HG02571 (cell line): ENCODE measurements around the gene MARVELD3.

Experiments used
- ATAC-seq: cut with Tn5 transposase; IDR thresholded peaks from one replicate; pipeline ENCODE4 v1.9.1; 2021; ENCODE audit warnings: mild to moderate bottlenecking, moderate library complexity; ENCODE audit not compliant: unreplicated experiment

MARVELD3 gene

DNA sequence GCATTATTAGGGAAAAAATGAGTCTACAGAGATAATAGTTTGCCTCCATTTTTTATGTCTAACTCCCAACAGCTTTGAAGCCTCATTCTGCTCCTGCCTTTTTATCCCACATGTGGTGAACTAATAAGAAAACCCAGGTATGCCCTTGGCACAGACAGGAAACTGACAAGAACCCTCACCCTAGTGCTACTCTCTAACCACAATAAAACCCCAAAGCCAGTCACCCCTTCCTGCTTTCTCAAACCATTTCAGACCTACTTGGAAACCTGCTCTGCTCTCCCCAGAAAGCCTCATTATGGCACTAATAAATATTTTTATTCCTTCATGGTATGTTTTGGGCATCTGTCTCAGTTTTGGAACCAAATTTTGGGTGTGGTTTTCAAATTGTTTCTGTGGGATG is 3.9 kb upstream of the MARVELD3 start:
- no peak for ATAC-seq

DNA sequence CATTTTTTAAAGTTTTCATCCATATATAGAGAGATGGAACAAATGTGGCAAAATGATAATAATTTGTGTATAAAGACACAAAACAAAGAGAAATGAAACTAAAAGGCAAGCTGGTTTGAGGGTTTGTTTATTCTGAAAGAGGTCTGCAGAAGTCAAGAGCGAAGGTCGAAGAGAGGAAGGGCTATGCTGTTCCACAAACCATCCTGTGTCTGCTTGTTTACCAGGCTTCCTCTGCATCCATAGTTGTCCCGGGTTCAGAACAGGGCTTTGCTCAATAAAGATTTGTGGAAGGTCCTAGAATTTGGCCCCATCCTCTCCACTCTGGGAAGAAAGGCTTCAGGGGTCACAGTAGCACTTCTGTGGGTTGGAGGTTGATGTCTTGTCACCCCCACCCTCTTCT is 2.4 kb upstream of the MARVELD3 start:
- ATAC-seq = no peak

DNA sequence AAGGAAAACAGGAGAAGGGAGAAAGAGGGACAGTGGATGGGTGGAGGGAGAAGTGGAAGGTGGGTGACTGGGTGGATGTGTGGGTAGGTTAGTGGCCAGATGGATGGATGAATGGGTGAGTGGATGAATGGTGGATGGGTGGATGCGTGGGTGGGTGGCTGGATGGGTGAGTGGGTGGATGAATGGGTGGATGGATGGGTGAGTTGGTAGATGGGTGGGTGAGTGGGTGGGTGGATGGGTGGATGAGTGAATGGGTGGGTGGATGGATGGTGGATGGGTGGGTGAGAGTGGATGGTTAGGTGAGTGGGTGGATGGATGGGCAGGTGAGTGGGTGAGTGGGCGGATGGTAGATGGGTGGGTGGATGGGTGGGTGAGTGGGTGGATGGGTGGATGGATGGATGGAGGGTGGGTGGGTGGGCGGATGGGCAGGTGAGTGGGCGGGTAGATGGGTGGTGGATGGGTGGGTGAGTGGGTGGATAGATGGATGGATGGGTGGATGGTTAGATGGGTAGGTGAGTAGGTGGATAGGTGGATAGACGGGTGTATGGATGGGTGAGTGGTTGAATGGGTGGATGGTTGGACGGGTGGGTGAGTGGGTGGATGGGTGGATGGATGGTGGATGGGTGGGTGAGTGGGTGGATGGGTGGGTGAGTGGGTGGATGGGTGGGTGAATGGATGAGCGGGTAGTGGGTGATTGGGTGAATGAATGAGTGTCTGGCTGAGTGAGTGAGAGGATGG is 702 bp upstream of the MARVELD3 start:
- ATAC-seq = no peak

- ATAC-seq = no peak
These were observed 852 bp downstream of the MARVELD3 start for GRCh38 chr16:71626858-71627213.

DNA sequence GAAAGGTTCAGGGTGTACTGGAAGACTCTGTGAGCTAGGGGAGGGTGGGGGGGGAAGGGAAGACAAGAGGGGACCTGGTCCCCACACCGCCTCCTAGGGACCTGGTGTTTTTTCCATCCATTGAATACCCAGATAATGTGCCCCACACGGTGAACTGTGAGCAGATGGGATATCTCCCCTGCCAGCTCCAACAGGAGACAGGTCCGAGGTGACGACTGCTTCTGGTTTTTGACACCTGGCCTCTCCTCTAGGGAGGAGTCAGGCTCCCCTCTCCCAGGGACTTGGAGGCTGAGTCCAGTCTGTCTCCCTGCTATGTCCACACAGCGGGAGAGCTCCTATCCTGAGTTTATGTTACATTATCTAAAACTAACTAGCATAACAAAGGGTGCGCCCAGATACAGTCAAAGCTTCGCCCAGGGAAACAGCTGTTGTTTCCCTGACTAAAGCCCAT is 1.8 kb downstream of the MARVELD3 start:
- no peak for ATAC-seq

GRCh38 chr16:71628810-71629209 is 2.8 kb downstream of the MARVELD3 start:
- ATAC-seq = no peak

- ATAC-seq = no peak
These were observed 3.5 kb downstream of the MARVELD3 start for GRCh38 chr16:71629278-71630016.

DNA sequence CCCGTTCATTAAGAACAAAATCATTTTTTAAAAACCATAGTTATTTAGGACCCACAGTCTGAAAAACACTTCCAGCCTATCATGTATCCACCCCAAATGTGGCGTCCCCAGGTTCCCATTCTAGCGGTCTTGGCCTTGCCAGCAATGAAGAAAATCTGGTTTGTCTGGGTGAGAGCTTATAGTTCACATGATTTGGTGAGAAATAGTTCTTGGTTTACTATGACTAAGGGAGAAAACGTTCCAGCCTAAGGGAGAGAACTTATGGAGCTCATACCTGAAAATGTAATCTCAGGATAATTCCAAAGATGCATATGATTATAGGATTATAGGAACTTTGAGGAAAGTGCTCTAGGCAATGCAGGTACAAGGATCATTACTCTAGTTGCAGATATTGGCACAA is 4.8 kb downstream of the MARVELD3 start:
- ATAC-seq = no peak

GRCh38 chr16:71631776-71632175 is 5.8 kb downstream of the MARVELD3 start:
- ATAC-seq = no peak

DNA sequence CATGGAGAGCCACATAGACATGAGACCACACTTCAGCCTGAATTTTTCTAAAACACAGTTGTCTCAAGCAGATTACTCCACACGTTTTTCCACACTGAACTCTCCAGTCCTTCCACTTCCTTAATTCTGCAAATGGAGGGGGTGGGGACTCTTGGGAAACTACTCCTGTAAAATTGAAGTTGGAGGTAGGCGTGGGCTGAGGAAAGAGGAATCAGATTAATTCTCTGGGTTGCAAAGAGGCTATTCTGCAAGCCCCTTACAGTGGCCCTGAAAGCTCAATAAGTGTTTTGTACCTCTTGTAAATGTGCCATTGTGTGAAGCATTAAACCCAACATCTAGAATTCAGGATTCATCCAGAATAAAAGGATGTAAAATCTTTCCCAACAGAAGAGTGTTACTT is 9.6 kb downstream of the MARVELD3 start:
- ATAC-seq = no peak

DNA sequence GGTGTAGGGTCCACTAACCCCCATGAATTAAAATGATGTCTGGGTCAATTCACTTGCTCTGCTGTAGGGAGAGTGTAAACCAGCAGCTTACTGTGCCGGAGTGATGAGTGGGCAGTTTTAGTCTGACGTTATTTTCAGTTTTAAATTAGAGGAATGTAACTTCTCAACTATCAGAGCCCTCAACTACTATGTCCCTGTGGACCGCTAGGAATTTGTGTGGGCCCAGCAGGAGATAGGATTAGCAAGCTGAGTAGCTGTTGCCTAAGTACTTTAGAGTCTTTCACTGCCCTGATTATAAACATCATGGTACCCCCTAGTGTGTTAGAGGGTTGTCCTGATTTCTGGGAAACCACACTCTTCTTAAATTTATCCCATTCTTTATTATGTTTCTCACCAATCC is 11.4 kb downstream of the MARVELD3 start:
- no peak for ATAC-seq

DNA sequence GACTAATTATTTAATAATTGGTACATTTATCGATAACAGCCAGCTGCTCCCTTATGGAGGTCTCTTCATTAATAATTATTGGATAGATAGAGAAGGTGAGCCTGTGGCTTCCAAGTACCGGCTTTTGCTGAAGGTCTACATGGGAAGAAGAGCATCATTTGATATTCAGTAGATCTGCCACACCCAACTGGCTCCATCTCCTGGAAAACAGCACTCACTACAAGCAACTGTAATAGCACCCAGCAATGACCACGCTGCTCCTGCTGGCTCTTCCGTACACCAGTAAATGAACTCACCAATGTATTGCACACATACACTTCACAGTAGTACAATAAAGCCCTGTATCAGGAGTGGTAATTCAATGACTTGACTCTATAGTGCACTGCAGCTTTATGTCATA is 19.5 kb downstream of the MARVELD3 start:
- ATAC-seq = no peak

DNA sequence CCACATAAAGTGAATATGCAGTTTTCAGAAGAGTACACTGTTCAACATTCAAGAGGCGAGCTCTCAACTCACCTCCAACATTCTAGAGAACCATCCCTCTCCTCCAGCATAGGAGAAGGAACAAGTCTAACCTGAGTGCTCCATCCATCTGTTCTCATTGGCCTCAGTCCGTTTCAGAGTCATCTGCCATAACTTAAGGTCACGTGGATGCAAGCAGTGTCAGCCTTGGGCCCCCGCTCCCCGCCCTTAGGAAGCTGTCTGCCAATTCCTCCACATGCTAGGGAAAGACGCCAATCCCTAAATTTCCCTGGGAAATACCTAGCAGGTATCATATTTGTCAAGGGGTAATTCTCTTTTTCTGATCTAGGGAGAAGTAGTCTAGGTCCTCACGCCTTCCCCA is 21.4 kb downstream of the MARVELD3 start:
- no peak for ATAC-seq

DNA sequence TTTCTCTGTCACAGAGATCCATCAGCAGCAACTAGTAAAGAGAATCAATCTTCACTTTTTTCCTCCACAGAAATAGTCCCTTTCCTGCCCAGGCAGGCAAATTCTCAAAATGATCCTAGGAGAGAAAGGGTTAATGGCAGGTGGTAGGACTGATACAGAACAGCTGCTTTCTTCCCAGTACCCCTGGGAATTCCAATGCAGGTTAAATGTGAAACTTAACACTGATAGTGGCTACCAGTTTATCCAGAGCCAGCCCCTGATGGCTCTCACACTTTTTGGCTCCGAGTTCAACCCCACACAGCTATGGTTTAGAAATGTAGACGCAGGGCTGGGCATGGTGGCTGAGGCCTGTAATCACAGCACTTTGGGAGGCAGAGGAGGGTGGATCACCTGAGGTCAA is 22.2 kb downstream of the MARVELD3 start:
- ATAC-seq = no peak

GRCh38 chr16:71648921-71649320 is 22.9 kb downstream of the MARVELD3 start:
- ATAC-seq = no peak

DNA sequence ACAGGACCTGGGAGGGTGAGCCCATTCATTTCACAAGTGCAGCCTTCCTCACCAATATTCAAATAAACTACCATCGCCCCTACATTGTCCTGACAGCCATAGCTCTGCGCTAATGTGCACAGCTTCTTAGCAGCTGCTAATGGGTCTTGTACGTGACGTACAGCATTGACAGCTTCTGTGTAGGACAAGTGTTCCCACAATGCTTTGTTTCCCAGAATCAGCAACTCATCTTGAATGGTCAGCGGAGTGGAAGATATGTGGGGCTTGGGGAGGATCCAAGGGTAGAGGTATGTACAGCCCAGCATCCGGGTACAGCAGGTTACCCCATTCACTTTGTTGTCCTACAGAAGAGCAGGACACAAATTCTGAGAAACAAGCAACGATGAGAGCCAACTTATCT is 23.7 kb downstream of the MARVELD3 start:
- no peak for ATAC-seq

DNA sequence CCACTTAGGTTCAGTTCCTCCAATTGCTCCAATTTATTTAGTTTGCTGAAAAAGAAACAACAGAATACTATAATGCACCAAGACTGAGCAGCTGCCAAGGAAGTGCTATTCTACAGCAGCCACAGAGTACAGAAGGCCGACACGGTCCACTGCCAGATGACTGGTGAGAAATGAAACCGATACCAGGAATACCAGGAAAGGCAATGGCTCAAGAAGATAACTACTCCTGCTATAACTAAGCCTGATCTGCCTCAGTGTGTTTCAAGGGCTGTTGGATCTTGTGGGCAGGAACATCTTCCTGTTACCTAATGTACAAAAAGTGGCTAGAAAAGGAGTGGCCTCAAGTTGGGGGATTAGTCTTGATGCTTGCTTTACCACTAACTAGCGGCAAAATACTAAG is 32.8 kb downstream of the MARVELD3 start:
- no peak for ATAC-seq

- ATAC-seq = no peak
These were observed 33.5 kb downstream of the MARVELD3 start for GRCh38 chr16:71659471-71659870.

- no peak for ATAC-seq
These were observed 40.3 kb downstream of the MARVELD3 start for GRCh38 chr16:71666264-71666663.

DNA sequence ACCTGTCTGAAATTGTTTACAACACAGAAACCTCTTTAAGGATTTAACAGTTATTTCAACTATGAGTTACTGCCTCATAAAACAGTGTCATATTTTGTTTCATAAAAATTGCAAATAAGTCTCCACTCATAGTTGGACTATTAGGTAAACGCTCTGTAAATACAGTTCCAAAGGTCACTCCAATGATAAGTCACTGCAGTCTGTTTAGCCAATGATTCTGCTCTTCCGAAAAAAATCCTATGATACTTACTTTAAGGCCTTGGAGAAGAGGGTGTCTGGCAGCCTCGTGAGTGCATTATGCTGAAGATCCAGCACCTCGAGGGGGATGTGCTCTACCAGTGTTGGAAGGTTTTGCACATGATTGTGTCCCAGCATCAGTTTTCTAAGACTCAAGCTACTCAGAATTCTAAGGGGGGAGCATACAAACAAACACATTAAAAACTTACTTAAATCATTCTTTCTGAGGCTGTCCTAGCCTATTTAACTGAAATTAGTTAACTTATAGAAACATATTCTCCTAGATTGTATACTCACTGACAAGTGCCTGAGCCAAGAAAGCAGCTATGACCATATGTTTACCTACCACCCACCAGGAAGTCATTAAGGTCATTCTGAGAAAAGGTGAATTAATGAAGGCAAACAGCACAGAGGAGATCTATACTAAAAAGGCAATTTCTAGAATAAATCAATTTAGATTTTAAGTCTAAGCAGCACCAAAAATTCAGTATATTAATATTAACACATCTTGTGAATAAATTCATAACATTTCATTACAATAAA is 41.1 kb downstream of the MARVELD3 start:
- no peak for ATAC-seq

GRCh38 chr16:71669926-71670536 is 44.0 kb downstream of the MARVELD3 start:
- no peak for ATAC-seq
